Sciatic nerve (tissue), 2 donors: Measurements from ENCODE around the gene WSCD2. TPM values are rescaled to one million over a fixed set of nuclear protein-coding genes. Genes with fewer than 3 reads are reported as not detected.

Experiments
- ATAC-seq: fragments of 200-7000 bp; cut with Tn5 transposase; one replicate; pipeline ENCODE4 v1.9.1; 2020; ENCODE audit warnings: mild to moderate bottlenecking, moderate library complexity
- DNase-seq: peaks from one replicate; pipeline ENCODE4 v3.0.0-alpha.2; 2020; ENCODE audit warnings: low spot score
- intact Hi-C: fragments of 100-400 bp; cut with DNase I; formaldehyde crosslinking; loops from one replicate; pipeline ENCODE4 v1.14.2; 2022
- total RNA-seq: library from RNA; stranded (reverse); fragmentation: NEBNext Ultra II Directional; extraction: Animal tissue kit (Norgen Biotek cat#: 25700); gene quantifications from one replicate; pipeline ENCODE4 v1.2.1, GENCODE V29; 2021
- donor health status: DM: no; HTN: no; CAD: no.
- donor health status: DM: no; HTN: no; CAD: no.

Gene WSCD2
- total RNA-seq, 1 donor from 2014 or later, result 33.0 TPM

- ATAC-seq, result no peak
- intact Hi-C loops, result no loop called here
- no peak for DNase-seq
Measured at GRCh38 chr12:108147279-108147678, 18.2 kb downstream of the WSCD2 start.

- ATAC-seq, result no peak
- intact Hi-C loops, result no loop called here
- DNase-seq, result no peak
Measured at GRCh38 chr12:108148521-108149074, 19.5 kb downstream of the WSCD2 start.

- intact Hi-C loops, result no loop called here
- no peak for ATAC-seq
- no peak for DNase-seq
Measured at GRCh38 chr12:108150436-108150835, 21.3 kb downstream of the WSCD2 start.

GRCh38 chr12:108151533-108152169, 22.6 kb downstream of the WSCD2 start:
- DNase-seq (no peak), ATAC-seq (no peak)
- intact Hi-C loops, result no loop called here

GRCh38 chr12:108152170-108152538, 23.1 kb downstream of the WSCD2 start:
- ATAC-seq (no peak), DNase-seq (no peak)
- intact Hi-C loops, result no loop called here

GRCh38 chr12:108156717-108157116, 27.6 kb downstream of the WSCD2 start:
- ATAC-seq (no peak), DNase-seq (no peak)
- intact Hi-C loops, result no loop called here

GRCh38 chr12:108157870-108158459, 28.9 kb downstream of the WSCD2 start:
- intact Hi-C loops, result no loop called here
- ATAC-seq (no peak), DNase-seq (no peak)

- DNase-seq (no peak), ATAC-seq (no peak)
- intact Hi-C loops, result no loop called here
Measured at GRCh38 chr12:108162207-108162606, 33.1 kb downstream of the WSCD2 start.

- intact Hi-C loops, result no loop called here
- DNase-seq (no peak), ATAC-seq (no peak)
Measured at GRCh38 chr12:108166505-108166904, 37.4 kb downstream of the WSCD2 start.

- DNase-seq (no peak), ATAC-seq (no peak)
- intact Hi-C loops, result no loop called here
Measured at GRCh38 chr12:108167974-108168373, 38.9 kb downstream of the WSCD2 start.

GRCh38 chr12:108169708-108170107, 40.6 kb downstream of the WSCD2 start:
- ATAC-seq (no peak), DNase-seq (no peak)
- intact Hi-C loops, result no loop called here

GRCh38 chr12:108170164-108170563, 41.1 kb downstream of the WSCD2 start:
- intact Hi-C loops, result no loop called here
- DNase-seq (no peak), ATAC-seq (no peak)

- intact Hi-C loops, result no loop called here
Measured at GRCh38 chr12:108172033-108172432, 42.9 kb downstream of the WSCD2 start.

GRCh38 chr12:108173160-108173559, 44.1 kb downstream of the WSCD2 start:
- intact Hi-C loops, result no loop called here
- DNase-seq, result no peak
- ATAC-seq, result no peak

More at GRCh38 chr12:108172033-108172432, 42.9 kb downstream of the WSCD2 start:
- ATAC-seq, result no peak
- DNase-seq, result no peak

- DNase-seq (no peak), ATAC-seq (no peak)
- intact Hi-C loops, result no loop called here
Measured at GRCh38 chr12:108173892-108174291, 44.8 kb downstream of the WSCD2 start.

GRCh38 chr12:108174641-108175040, 45.6 kb downstream of the WSCD2 start:
- intact Hi-C loops, result no loop called here
- ATAC-seq, result no peak

GRCh38 chr12:108175310-108175709, 46.2 kb downstream of the WSCD2 start:
- no peak for DNase-seq
- intact Hi-C loops, result no loop called here

More at GRCh38 chr12:108174641-108175040, 45.6 kb downstream of the WSCD2 start:
- no peak for DNase-seq

GRCh38 chr12:108176292-108176691, 47.2 kb downstream of the WSCD2 start:
- DNase-seq, result no peak
- ATAC-seq, result no peak
- intact Hi-C loops, result no loop called here

More at GRCh38 chr12:108175310-108175709, 46.2 kb downstream of the WSCD2 start:
- ATAC-seq, result no peak

GRCh38 chr12:108177131-108177530, 48.0 kb downstream of the WSCD2 start:
- intact Hi-C loops, result no loop called here
- ATAC-seq, result no peak

GRCh38 chr12:108179305-108179704, 50.2 kb downstream of the WSCD2 start:
- intact Hi-C loops, result no loop called here
- DNase-seq (no peak), ATAC-seq (no peak)

More at GRCh38 chr12:108177131-108177530, 48.0 kb downstream of the WSCD2 start:
- no peak for DNase-seq
